HEK293 (cell line): ENCODE data around the gene RGS12.

ENCODE experiments used
- CTCF ChIP-seq: fragments of 450-650 bp; formaldehyde crosslinking; IDR thresholded peaks from 2 replicates; pipeline ENCODE4 v1.5.1; 2016; ENCODE audit warnings: missing biosample characterization, missing genetic modification characterization
- ZNF518A ChIP-seq: fragments of 450-650 bp; formaldehyde crosslinking; conservative IDR thresholded peaks from 2 replicates; pipeline ENCODE4 v1.5.1; 2016; ENCODE audit warnings: low read depth, missing biosample characterization, missing genetic modification characterization

GRCh38 chr4:3340038-3340699 is 47.3 kb downstream of the RGS12 start:
- TF ChIP-seq ZNF518A (tag by site-specific recombination) (no peak), CTCF (tag by site-specific recombination) (no peak)
